H9 (cell line): ENCODE results near the gene TRIM56. TPM values are rescaled to one million over a fixed set of nuclear protein-coding genes. Genes with fewer than 3 reads are reported as not detected.

ENCODE experiments used
- DNase-seq: peaks from one replicate; pipeline ENCODE4 v3.0.0-alpha.2; 2017
- H2AFZ ChIP-seq: one replicate; pipeline ENCODE4 v1.6.1; 2013; ENCODE audit warnings: mild to moderate bottlenecking, low read length, control low read depth, moderate library complexity
- H2AK5ac ChIP-seq: 2 replicates; pipeline ENCODE4 v1.6.1; 2013; ENCODE audit warnings: low read length, control low read depth, mixed read lengths; ENCODE audit not compliant: insufficient read length
- H2BK120ac ChIP-seq: one replicate; pipeline ENCODE4 v1.6.1; 2013; ENCODE audit warnings: low read depth, mild to moderate bottlenecking, low read length, control low read depth, inconsistent platforms; ENCODE audit not compliant: poor library complexity, severe bottlenecking
- H2BK12ac ChIP-seq: 2 replicates; pipeline ENCODE4 v1.6.1; 2013; ENCODE audit warnings: low read length, control low read depth, mixed read lengths, low read depth; ENCODE audit not compliant: insufficient read length
- H2BK15ac ChIP-seq: 2 replicates; pipeline ENCODE4 v1.6.1; 2013; ENCODE audit warnings: low read depth, low read length, control low read depth
- H2BK20ac ChIP-seq: one replicate; pipeline ENCODE4 v1.6.1; 2013; ENCODE audit warnings: low read depth, mild to moderate bottlenecking, low read length, control low read depth, inconsistent platforms; ENCODE audit not compliant: poor library complexity, severe bottlenecking
- H2BK5ac ChIP-seq: 2 replicates; pipeline ENCODE4 v1.6.1; 2013; ENCODE audit warnings: low read length, control low read depth, mixed read lengths; ENCODE audit not compliant: insufficient read length
- H3K14ac ChIP-seq: 2 replicates; pipeline ENCODE4 v1.6.1; 2013; ENCODE audit warnings: low read length, control low read depth; ENCODE audit not compliant: insufficient read depth
- H3K18ac ChIP-seq: 2 replicates; pipeline ENCODE4 v1.6.1; 2013; ENCODE audit warnings: low read depth, mild to moderate bottlenecking, mixed read lengths, low read length, control low read depth; ENCODE audit not compliant: insufficient read length
- H3K23ac ChIP-seq: 2 replicates; pipeline ENCODE4 v1.6.1; 2013; ENCODE audit warnings: low read length, control low read depth, mixed read lengths, low read depth; ENCODE audit not compliant: insufficient read length
- H3K23me2 ChIP-seq: 2 replicates; pipeline ENCODE4 v1.6.1; 2013; ENCODE audit warnings: low read depth, mild to moderate bottlenecking, mixed read lengths, low read length, control low read depth; ENCODE audit not compliant: insufficient read length, poor library complexity, severe bottlenecking
- H3K27ac ChIP-seq: 2 replicates; pipeline ENCODE4 v1.5.1; 2013; ENCODE audit warnings: low read length, control low read depth, mixed read lengths, low read depth; ENCODE audit not compliant: insufficient read length
- H3K27me3 ChIP-seq: 2 replicates; pipeline ENCODE4 v1.6.1; 2013; ENCODE audit warnings: low read length, control low read depth, inconsistent platforms; ENCODE audit not compliant: insufficient read depth
- H3K4ac ChIP-seq: 2 replicates; pipeline ENCODE4 v1.6.1; 2013; ENCODE audit warnings: low read depth, mild to moderate bottlenecking, control low read depth, inconsistent platforms, low read length, moderate library complexity
- H3K4me1 ChIP-seq: 2 replicates; pipeline ENCODE4 v1.6.1; 2013; ENCODE audit warnings: low read length, control low read depth, inconsistent platforms; ENCODE audit not compliant: insufficient read depth
- H3K4me2 ChIP-seq: 2 replicates; pipeline ENCODE4 v1.6.1; 2013; ENCODE audit warnings: low read length, control low read depth, mixed read lengths; ENCODE audit not compliant: insufficient read length, insufficient read depth
- H3K56ac ChIP-seq: 2 replicates; pipeline ENCODE4 v1.6.1; 2013; ENCODE audit warnings: low read depth, mild to moderate bottlenecking, mixed read lengths, low read length, control low read depth; ENCODE audit not compliant: insufficient read length
- H3K79me1 ChIP-seq: 2 replicates; pipeline ENCODE4 v1.6.1; 2013; ENCODE audit warnings: low read depth, mild to moderate bottlenecking, moderate library complexity, low read length, control low read depth, inconsistent platforms; ENCODE audit not compliant: insufficient read depth, poor library complexity, severe bottlenecking
- H3K79me2 ChIP-seq: 2 replicates; pipeline ENCODE4 v1.6.1; 2013; ENCODE audit warnings: low read length, control low read depth, inconsistent platforms; ENCODE audit not compliant: insufficient read depth
- H3K9ac ChIP-seq: 2 replicates; pipeline ENCODE4 v1.6.1; 2013; ENCODE audit warnings: low read length, control low read depth, mixed read lengths; ENCODE audit not compliant: insufficient read length; ENCODE audit errors: extremely low read depth
- H3K9me3 ChIP-seq: one replicate; pipeline ENCODE4 v1.6.1; 2013; ENCODE audit warnings: low read depth, low read length, inconsistent platforms; ENCODE audit not compliant: control insufficient read depth
- H3T11ph ChIP-seq: one replicate; pipeline ENCODE4 v1.6.1; 2013; ENCODE audit warnings: mild to moderate bottlenecking, low read length, control low read depth, inconsistent platforms
- H4K20me1 ChIP-seq: one replicate; pipeline ENCODE4 v1.6.1; 2013; ENCODE audit not compliant: control insufficient read depth, insufficient read length, insufficient read depth
- H4K5ac ChIP-seq: 2 replicates; pipeline ENCODE4 v1.6.1; 2013; ENCODE audit warnings: low read depth, mild to moderate bottlenecking, mixed read lengths, low read length, control low read depth; ENCODE audit not compliant: insufficient read length
- H4K8ac ChIP-seq: replicated peaks from 2 replicates; pipeline ENCODE4 v1.6.1; 2013; ENCODE audit warnings: low read length, control low read depth, mixed read lengths, low read depth; ENCODE audit not compliant: insufficient read length
- H4K91ac ChIP-seq: 2 replicates; pipeline ENCODE4 v1.6.1; 2013; ENCODE audit warnings: low read depth, mild to moderate bottlenecking, moderate library complexity, mixed read lengths, low read length, control low read depth; ENCODE audit not compliant: insufficient read length
- H3K27ac Mint-ChIP-seq, 3 experiments: 2 replicates in 2 of 3; 3 replicates in 1 of 3; pipeline ENCODE4 v1.8.0; 2020 to 2021; ENCODE audit warnings: mixed read lengths in 3 of 3, mild to moderate bottlenecking in 1 of 3, moderate library complexity in 1 of 3
- H3K27me3 Mint-ChIP-seq: 2 replicates; pipeline ENCODE4 v1.8.0; 2021; ENCODE audit warnings: low read depth, mild to moderate bottlenecking, moderate library complexity, mixed read lengths
- H3K36me3 Mint-ChIP-seq, 3 experiments: 2 replicates in 2 of 3; 3 replicates in 1 of 3; pipeline ENCODE4 v1.8.0; 2020 to 2021; ENCODE audit warnings: low read depth in 3 of 3, mixed read lengths in 3 of 3; ENCODE audit not compliant: insufficient read depth in 1 of 3
- H3K4me1 Mint-ChIP-seq, 2 experiments: 2 replicates each; pipeline ENCODE4 v1.8.0; 2020; ENCODE audit warnings: mixed read lengths in 2 of 2
- H3K4me3 Mint-ChIP-seq, 2 experiments: 2 replicates in 1 of 2; 3 replicates in 1 of 2; pipeline ENCODE4 v1.8.0; 2020 to 2021; ENCODE audit warnings: mild to moderate bottlenecking in 2 of 2, mixed read lengths in 2 of 2, moderate library complexity in 1 of 2
- H3K9me3 Mint-ChIP-seq, 2 experiments: 2 replicates in 1 of 2; 3 replicates in 1 of 2; pipeline ENCODE4 v1.8.0; 2020; ENCODE audit warnings: mild to moderate bottlenecking in 2 of 2, mixed read lengths in 2 of 2, moderate library complexity in 1 of 2
- WGBS: extraction: QIAGEN DNeasy Blood & Tissue Kit; methylation state at CpG from one replicate; pipeline ENCODE4 v1.1.7; 2013; ENCODE audit warnings: missing lambda C conversion rate, low lambda C conversion rate, mixed read lengths; ENCODE audit not compliant: insufficient read length; ENCODE audit errors: extremely low coverage; 5-methylcytosine and 5-hydroxymethylcytosine counted together
- total RNA-seq: library from RNA; stranded (reverse); gene quantifications from 2 replicates; pipeline ENCODE4 v1.2.1, GENCODE V29; 2021
- TF ChIP-seq, protein P1 (sequence below): fragments of 200-600 bp; sonication (generic); conservative IDR thresholded peaks from 3 replicates; pipeline ENCODE4 v1.8.0; 2021; ENCODE audit warnings: antibody characterized with exemption, mild to moderate bottlenecking

The TRIM56 gene
- total RNA-seq, 1 experiment from 2014 or later = 21.8 TPM

- H3K4ac ChIP-seq = no peak overlapping the region
- no peak overlapping the region for H3K9ac ChIP-seq
- no peak for DNase-seq
- no peak overlapping the region for H2BK5ac ChIP-seq
- no peak overlapping the region for H2BK120ac ChIP-seq
- no peak overlapping the region for H2BK12ac ChIP-seq
- no peak overlapping the region for H3K27ac Mint-ChIP-seq
- peaks cover 15 to 40% (median 23%) of the 10 kb centered on the region in 3 experiments; a peak in 6 of 7 replicates for H3K36me3 Mint-ChIP-seq
- no peak overlapping the region for H3K14ac ChIP-seq
- no peak overlapping the region for H3K23ac ChIP-seq
- H3T11ph ChIP-seq = no peak overlapping the region
- no peak overlapping the region for H3K27ac ChIP-seq
- H3K4me2 ChIP-seq = no peak overlapping the region
- no CpG with 5 or more reads among the region's 21 CpGs for WGBS
- H3K23me2 ChIP-seq = peaks cover 15% of the 10 kb centered on the region
- peaks cover 3% of the 10 kb centered on the region for H3K79me1 ChIP-seq
- no peaks in the 10 kb centered on the region for H3K27me3 ChIP-seq
- no peaks in the 10 kb centered on the region for H3K9me3 ChIP-seq
- peaks cover 10 to 12% of the 10 kb centered on the region in 2 experiments for H3K4me1 Mint-ChIP-seq
- no peak overlapping the region for H4K8ac ChIP-seq
- peaks cover 4% of the 10 kb centered on the region; the same call in 1 of the 2 replicates for H3K79me2 ChIP-seq
- no peak overlapping the region for H2AFZ ChIP-seq
- no peak overlapping the region for H3K56ac ChIP-seq
- no peak overlapping the region for H3K4me3 Mint-ChIP-seq
- no peaks in the 10 kb centered on the region for H4K20me1 ChIP-seq
- H4K5ac ChIP-seq = no peak overlapping the region
- peaks cover 4% of the 10 kb centered on the region; the same call in 1 of the 2 replicates for H3K4me1 ChIP-seq
- no peak overlapping the region for H3K18ac ChIP-seq
- peaks cover 9% of the 10 kb centered on the region in 2 experiments for H3K9me3 Mint-ChIP-seq
- no peak overlapping the region for H2AK5ac ChIP-seq
- TF ChIP-seq, protein P1, sequence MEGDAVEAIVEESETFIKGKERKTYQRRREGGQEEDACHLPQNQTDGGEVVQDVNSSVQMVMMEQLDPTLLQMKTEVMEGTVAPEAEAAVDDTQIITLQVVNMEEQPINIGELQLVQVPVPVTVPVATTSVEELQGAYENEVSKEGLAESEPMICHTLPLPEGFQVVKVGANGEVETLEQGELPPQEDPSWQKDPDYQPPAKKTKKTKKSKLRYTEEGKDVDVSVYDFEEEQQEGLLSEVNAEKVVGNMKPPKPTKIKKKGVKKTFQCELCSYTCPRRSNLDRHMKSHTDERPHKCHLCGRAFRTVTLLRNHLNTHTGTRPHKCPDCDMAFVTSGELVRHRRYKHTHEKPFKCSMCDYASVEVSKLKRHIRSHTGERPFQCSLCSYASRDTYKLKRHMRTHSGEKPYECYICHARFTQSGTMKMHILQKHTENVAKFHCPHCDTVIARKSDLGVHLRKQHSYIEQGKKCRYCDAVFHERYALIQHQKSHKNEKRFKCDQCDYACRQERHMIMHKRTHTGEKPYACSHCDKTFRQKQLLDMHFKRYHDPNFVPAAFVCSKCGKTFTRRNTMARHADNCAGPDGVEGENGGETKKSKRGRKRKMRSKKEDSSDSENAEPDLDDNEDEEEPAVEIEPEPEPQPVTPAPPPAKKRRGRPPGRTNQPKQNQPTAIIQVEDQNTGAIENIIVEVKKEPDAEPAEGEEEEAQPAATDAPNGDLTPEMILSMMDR = no peak
- no peak overlapping the region for H2BK20ac ChIP-seq
- no peak overlapping the region for H4K91ac ChIP-seq
- H2BK15ac ChIP-seq = no peak overlapping the region
- peaks cover 2% of the 10 kb centered on the region; the same call in 1 of the 2 replicates for H3K27me3 Mint-ChIP-seq
These were observed 2.8 kb downstream of the TRIM56 start for GRCh38 chr7:101088069-101088425.
